Ammon's horn (tissue), 1 donor: Measurements from ENCODE around the gene RNF180.
"Not testable (repeated sequence)": the region's sequence is repeated elsewhere in the genome, so short reads cannot be mapped to it uniquely, and the experiment has no call there.

ENCODE experiments used
- DNase-seq: peaks from one replicate; pipeline ENCODE4 v3.0.0-alpha.2; 2016; ENCODE audit warnings: low spot score

Gene RNF180

GRCh38 chr5:64180661-64181343 lies 15.2 kb downstream of the RNF180 start:
- DNase-seq: no peak

- no peak for DNase-seq
Measured at GRCh38 chr5:64181440-64181839, 15.8 kb downstream of the RNF180 start.

- no peak for DNase-seq
Measured at GRCh38 chr5:64183956-64184355, 18.3 kb downstream of the RNF180 start.

GRCh38 chr5:64184832-64185231 lies 19.2 kb downstream of the RNF180 start:
- DNase-seq: no peak

- no peak for DNase-seq
Measured at GRCh38 chr5:64188776-64189175, 23.1 kb downstream of the RNF180 start.

- DNase-seq: no peak
Measured at GRCh38 chr5:64190562-64191306, 25.1 kb downstream of the RNF180 start.

- no peak for DNase-seq
Measured at GRCh38 chr5:64195981-64196380, 30.3 kb downstream of the RNF180 start.

- DNase-seq: no peak
Measured at GRCh38 chr5:64199425-64199824, 33.8 kb downstream of the RNF180 start.

- DNase-seq: no peak
Measured at GRCh38 chr5:64201996-64202395, 36.4 kb downstream of the RNF180 start.

GRCh38 chr5:64206653-64207052 lies 41.0 kb downstream of the RNF180 start:
- no peak for DNase-seq

- DNase-seq: no peak
Measured at GRCh38 chr5:64207978-64208377, 42.3 kb downstream of the RNF180 start.

GRCh38 chr5:64209353-64209752 lies 43.7 kb downstream of the RNF180 start:
- DNase-seq: no peak

GRCh38 chr5:64210866-64211265 lies 45.2 kb downstream of the RNF180 start:
- peak; percentile 39 for DNase-seq

- DNase-seq: no peak
Measured at GRCh38 chr5:64213011-64213410, 47.4 kb downstream of the RNF180 start.

- no peak for DNase-seq
Measured at GRCh38 chr5:64213531-64213930, 47.9 kb downstream of the RNF180 start.

GRCh38 chr5:64214132-64214531 lies 48.5 kb downstream of the RNF180 start:
- no peak for DNase-seq

GRCh38 chr5:64221911-64222310 lies 56.3 kb downstream of the RNF180 start:
- DNase-seq: no peak

GRCh38 chr5:64225286-64225981 lies 59.8 kb downstream of the RNF180 start:
- not testable (repeated sequence) for DNase-seq

GRCh38 chr5:64227131-64227537 lies 61.5 kb downstream of the RNF180 start:
- DNase-seq: not testable (repeated sequence)

- DNase-seq: peak; percentile 50
Measured at GRCh38 chr5:64229163-64229774, 63.6 kb downstream of the RNF180 start.

GRCh38 chr5:64260756-64261155 lies 95.1 kb downstream of the RNF180 start:
- DNase-seq: no peak

- no peak for DNase-seq
Measured at GRCh38 chr5:64269164-64269563, 103.5 kb downstream of the RNF180 start.

GRCh38 chr5:64273276-64273675 lies 107.6 kb downstream of the RNF180 start:
- no peak for DNase-seq
